GM21390 (cell line): ENCODE data around the gene BRMS1L.

Experiments
- ATAC-seq: cut with Tn5 transposase; IDR thresholded peaks from one replicate; pipeline ENCODE4 v1.9.1; 2021; ENCODE audit not compliant: unreplicated experiment

The BRMS1L gene

GRCh38 chr14:35865611-35866324 is 39.6 kb downstream of the BRMS1L start:
- no peak for ATAC-seq

- ATAC-seq, result no peak
Observed at GRCh38 chr14:35866595-35867279, 40.6 kb downstream of the BRMS1L start.

DNA sequence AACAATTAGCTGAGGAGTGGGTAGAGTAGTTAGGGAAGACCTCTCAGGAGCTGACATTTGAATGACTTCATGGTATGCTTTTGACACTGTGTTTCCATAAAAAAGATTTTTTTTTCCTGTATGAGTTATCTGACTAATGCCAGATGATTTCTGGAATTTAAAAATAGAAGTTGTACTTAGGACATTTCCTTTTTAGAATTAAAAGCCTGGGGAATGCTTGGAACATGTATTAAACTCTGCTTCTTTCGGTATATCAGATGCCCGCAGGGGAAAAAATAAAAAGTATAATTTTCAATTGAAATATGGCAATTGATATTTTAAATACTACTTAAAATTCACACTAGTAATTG is 41.1 kb downstream of the BRMS1L start:
- ATAC-seq, result no peak

DNA sequence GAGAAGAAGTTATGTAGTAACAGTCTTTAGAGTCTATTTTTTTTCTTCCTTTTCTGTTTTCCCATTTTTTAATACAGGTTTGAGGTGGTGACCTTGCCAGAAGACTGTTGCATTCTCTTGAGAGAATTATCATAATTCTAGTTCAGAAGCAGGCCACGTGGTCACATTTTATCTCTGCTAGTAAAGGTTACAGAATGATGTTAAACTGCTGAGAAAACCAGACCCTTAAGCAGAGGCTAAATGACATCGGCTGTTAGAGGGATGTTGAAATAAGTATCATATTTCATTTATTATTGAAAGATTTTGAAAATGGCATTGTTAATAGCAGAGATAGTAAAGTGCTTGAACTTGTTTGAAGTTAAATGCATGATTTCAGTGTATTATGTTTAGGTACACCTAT is 49.2 kb downstream of the BRMS1L start:
- ATAC-seq, result no peak

DNA sequence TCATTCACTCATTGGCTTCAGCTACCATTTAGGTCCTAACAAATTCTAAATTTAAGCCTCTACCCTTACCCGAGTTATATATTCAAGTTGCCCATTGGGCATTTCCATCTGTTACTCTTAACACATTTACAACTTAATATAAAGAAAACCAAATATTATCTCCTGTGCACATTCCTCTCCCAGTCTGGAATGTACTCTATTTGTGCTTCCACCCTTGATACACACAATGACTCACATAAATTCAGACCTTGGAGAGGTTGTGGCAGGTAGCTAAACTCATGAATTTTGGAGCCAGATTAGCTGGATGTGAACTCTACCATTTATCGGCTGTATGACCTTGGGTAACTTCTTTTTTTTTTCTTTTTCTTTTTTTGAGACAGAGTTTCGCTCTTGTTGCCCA is 51.1 kb downstream of the BRMS1L start:
- ATAC-seq, result no peak

GRCh38 chr14:35878272-35879150 is 52.4 kb downstream of the BRMS1L start:
- ATAC-seq, result no peak

- no peak for ATAC-seq
Observed at GRCh38 chr14:35879151-35879648, 53.1 kb downstream of the BRMS1L start.

- ATAC-seq, result no peak
Observed at GRCh38 chr14:35879654-35880249, 53.6 kb downstream of the BRMS1L start.

DNA sequence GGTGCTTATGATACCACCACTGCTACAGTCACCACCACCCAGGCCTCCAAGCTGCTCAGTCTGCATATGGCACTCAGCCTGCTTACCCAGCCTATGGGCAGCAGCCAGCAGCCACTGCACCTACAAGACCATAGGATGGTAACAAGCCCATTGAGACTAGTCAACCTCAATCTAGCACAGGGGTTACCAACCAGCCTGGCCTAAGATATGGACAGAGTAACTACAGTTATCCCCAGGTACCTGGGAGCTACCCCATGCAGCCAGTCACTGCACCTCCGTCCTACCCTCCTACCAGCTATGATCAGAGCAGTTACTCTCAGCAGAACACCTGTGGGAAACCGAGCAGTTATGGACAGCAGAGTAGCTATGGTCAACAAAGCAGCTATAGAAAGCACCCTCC is 55.1 kb downstream of the BRMS1L start:
- ATAC-seq, result no peak

GRCh38 chr14:35883677-35884293 is 57.6 kb downstream of the BRMS1L start:
- ATAC-seq, result no peak

DNA sequence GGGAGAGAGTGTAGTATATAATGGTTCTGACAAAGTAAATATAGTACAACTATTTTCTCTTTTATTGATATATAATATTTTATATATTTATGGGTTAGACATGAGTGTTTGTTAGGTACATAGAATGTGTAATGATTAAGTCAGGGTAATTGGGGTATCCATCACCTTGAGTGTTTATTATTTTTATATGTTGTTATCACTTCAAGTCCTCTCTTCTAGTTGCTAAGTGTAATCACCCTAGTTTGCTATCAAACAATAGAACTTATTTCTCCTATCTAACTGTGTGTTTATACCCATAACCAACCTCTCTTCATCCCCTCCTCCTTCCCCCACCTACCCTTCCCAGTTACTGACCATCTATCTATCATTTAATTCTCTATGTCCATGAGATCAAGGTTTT is 64.2 kb downstream of the BRMS1L start:
- no peak for ATAC-seq

GRCh38 chr14:35895256-35895655 is 69.1 kb downstream of the BRMS1L start:
- ATAC-seq, result no peak

- ATAC-seq, result no peak
Observed at GRCh38 chr14:35897616-35898111, 71.5 kb downstream of the BRMS1L start.

DNA sequence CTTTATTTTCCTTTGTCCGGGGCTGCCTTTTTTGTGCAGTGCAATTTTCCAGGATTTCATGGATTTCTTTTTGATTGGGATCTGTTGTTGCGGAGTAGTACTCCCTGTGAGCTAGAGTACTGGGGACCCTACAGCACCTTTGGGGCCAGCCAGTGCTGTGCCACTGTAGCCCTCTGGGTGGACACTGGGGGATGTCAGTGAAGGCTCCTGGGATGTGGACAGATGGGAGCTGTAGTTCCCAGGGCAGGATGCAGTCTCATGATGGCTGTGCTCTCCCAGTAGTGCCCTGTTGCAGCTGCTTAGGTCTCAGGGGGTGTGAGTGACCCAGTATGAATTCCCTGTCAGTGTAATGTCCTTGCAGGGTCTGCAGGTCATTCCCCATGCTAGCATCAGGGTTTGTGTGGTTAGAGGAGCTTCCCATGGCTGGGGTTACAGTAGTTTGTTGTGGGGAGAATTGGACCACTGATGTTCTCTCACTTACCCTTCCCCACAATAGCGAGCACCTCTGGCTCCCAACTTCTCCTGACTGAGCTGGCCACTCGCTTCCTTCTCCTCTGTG is 72.2 kb downstream of the BRMS1L start:
- ATAC-seq, result no peak

DNA sequence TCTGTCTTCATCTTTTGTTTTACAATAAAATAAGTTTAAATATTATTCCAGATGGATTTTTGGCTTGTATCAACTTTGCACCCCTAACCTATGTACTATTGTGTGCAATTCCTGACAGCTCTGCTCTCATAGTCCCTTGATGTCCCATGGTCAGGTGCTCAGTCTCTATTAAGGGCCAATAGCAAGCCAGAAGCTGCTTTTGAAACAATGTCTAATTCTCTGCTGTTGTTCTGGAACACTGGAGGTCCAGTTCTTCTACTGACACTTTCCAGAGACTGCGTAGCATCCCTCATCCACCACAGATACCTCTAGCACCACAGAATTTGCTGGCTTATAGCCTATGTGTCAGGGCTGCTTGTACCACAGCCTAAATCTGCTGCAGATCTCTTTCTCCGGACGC is 74.6 kb downstream of the BRMS1L start:
- ATAC-seq, result no peak

GRCh38 chr14:35909665-35910064 is 83.5 kb downstream of the BRMS1L start:
- ATAC-seq, result no peak

DNA sequence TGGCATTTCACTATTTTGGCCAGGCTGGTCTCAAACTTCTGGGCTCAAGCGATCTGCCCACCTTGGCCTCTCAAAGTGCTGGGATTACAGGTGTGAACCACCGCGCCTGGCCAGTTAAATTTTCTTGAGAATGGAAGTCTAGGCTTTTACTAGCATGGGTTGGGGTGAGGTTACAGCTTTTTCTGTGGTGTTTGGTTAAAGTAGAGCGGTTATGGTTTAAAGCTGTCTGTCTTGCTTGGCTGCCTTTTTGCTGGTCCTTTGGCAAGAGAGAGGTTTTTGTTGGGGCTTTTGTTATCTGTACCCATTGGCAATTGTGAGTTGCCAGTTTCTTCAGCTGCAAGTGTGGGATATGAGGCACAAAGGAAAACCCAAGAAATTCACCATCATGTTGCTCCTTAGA is 84.1 kb downstream of the BRMS1L start:
- ATAC-seq, result no peak

DNA sequence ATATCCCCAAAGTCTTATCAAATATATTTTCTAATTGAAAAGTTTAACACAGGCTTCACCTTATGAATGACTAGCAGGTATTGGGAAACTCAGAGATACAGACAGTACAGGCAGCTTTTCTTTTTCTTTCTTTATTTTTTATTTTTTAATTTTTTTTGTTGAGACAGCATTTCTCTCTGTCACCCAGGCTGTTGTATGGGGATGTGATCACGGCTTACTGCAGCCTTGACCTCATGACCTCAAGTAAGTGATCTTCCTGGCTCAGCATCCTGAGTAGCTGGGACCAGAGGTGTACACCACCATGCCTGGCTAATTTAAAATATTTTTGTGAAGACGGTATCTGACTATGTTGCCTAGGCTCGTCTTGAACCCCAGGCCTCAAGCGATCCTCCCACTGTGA is 85.0 kb downstream of the BRMS1L start:
- no peak for ATAC-seq

DNA sequence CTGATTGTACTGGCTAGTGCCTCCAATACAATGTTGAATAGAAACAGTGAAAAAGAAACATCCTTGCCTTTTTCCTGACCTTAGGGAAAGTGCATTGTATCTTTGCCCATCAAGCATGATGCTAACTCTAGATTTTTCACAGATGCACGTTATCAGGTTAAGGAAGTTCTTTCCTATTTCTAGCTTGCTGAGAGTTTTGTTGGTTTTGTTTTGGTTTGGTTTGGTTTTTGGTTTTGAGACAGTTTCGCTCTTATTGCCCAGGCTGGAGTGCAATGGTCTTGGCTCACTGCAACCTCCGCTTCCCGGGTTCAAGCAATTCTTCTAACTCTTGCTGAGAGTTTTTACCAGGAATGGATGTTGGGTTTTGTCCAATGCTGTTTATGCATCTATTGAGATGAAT is 89.0 kb downstream of the BRMS1L start:
- no peak for ATAC-seq

GRCh38 chr14:35915775-35916174 is 89.6 kb downstream of the BRMS1L start:
- no peak for ATAC-seq
